Hematopoietic multipotent progenitor cell (in vitro differentiated cells): ENCODE measurements around the gene TPBGL. TPM values are rescaled to one million over a fixed set of nuclear protein-coding genes. Genes with fewer than 3 reads are reported as not detected.

ENCODE experiments used
- DNase-seq, 3 donors: peaks; one replicate each; pipeline ENCODE4 v3.0.0-alpha.2; 2011 to 2015; ENCODE audit warnings: low read depth in 2 of 3, low spot score in 2 of 3
- total RNA-seq: library from RNA; depleted of rRNA; stranded (reverse); fragments of >200 nt; gene quantifications from one replicate; pipeline ENCODE4 v1.2.3, GENCODE V29; 2012

Gene TPBGL
- total RNA-seq, 1 donor, result under 0.01 TPM

DNA sequence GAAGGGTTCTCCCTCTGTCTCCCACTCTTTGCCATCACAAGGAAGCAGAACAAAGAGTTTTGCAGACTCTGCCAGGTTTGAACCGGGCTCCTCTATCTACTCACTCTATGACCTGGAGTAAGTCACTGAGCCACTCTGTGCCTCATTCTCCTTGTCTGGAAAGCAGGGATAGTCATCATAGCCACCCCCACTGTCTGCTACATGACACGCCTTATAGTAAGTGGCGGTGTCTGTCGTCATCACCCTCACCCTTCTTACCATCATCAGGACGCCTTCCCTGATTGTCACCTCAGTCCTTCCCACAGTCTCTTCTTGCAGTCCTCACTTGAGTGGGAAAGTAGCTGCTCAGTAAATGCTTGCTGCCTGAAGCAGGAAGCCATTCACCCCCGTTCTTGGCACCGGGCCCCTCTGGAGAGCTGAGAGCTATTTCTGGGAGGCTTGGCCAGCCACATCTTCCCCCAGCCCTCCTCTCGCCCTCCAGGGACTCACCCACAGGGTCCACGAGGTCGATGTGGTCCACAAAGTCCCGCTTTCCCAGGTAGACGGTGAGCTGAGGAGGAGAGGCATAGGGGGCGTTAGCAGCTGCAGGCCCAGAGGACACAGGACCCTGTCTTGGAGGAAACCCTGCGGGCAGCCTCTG lies 46.4 kb downstream of the TPBGL start:
- no peak for DNase-seq

DNA sequence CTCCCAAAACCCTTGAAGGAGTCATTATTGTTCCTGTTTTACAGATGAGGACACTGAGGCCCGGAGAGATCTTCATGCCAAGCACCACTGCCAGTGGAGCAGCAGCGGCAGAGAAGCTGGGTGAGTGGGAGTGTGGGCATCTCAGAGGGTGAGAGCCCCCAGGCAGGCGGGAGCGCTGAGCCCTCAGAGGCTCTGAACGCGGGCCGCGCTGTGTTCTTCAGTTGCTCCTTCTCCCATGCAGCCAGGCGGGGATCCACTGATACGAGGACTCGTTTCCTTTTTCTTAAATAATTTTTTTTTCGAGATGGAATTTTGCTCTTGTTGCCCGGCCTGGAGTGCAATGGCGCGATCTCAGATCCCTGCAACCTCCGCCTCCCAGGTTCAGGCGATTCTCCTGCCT lies 47.0 kb downstream of the TPBGL start:
- DNase-seq, result no peak

DNA sequence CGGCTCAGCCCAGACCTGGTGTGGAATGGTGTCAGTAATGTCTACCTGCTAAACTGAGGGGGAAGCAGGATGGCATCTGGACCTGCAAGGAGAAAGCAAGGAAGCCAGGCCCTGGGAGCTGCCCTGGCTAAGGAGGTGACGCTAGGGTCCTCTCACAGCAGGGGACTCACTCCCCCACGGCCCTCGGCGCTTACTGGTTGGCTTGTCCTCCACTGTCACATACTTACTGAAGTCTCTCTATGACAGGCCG lies 48.9 kb downstream of the TPBGL start:
- DNase-seq, result no peak

DNA sequence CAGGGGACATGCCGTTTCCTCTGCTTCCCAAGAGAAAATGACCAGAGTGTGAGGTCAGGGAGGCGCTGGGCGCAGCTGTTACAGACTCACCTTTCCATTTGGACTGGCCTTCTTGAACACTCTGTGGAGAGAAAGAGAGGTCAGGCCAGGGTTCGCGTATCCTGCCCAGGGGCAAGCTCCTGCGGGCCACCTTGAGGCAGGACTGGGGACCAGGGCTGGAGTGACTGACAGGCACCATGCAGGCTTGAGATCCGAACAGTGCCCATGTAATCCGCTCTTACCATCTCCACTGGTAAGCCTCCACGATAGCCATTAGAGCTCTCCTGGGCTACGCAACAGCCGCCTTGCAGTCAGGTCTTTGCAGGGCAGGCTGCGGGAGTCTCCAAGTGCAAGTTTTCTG lies 49.3 kb downstream of the TPBGL start:
- DNase-seq, result no peak

DNA sequence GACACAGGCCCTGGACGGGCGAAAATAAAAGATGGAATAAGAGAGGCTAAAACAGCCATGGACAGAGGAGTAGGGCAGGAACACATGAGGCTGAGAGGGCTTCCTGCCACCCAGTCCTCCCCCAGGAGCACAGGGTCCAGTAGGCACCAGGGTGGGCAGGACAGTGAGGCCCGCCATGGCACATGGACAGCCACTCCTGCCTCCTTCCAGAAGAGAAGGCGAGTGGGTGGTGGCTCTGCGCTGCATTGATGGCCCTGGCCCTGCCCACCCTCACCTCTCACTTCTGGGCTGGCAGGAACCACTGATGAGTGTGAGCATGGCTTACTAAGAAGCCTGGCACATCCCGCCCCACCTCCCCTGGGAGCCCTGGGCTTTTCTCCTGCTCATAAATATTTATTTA lies 51.2 kb downstream of the TPBGL start:
- no peak for DNase-seq

DNA sequence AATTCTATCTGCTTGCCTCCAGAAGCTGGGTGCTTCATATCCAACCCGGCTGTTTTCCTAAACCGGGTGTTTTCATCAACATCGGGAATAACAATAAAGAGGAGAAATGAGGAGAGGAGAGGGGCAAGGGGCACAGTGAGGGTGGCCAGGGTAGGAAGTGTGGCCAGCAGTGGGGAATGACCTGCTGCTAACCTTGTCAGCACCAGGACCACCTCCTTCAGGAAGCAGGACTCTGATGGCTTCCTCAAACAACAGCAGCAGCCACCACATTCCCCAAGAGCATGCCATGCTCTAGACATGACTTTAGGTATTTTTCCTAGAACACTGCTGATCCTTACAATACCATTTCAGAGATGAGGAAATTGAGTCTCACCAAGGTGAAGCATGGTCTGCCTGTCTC lies 52.4 kb downstream of the TPBGL start:
- DNase-seq, result no peak

Other genes with a start within 250 kb of the TPBGL start
- under 0.01 TPM for gene OR2AT4, start 143.9 kb upstream of the TPBGL start, total RNA-seq
- gene SLCO2B1, start 89.7 kb upstream of the TPBGL start, total RNA-seq, result under 0.01 TPM
- gene ARRB1, start 110.9 kb downstream of the TPBGL start, total RNA-seq, result 195 TPM
- gene RPS3, start 158.7 kb downstream of the TPBGL start, total RNA-seq, result 6,603 TPM
- gene KLHL35, start 192.4 kb downstream of the TPBGL start, total RNA-seq, result 1.6 TPM